SKM-1 (cell line): Measurements from ENCODE around the gene SLC19A1.

ENCODE experiments used
- DNase-seq: peaks from one replicate; lab custom pipeline; 2025; ENCODE audit not compliant: unreplicated experiment; lab: John Stamatoyannopoulos, UW

SLC19A1 gene

DNA sequence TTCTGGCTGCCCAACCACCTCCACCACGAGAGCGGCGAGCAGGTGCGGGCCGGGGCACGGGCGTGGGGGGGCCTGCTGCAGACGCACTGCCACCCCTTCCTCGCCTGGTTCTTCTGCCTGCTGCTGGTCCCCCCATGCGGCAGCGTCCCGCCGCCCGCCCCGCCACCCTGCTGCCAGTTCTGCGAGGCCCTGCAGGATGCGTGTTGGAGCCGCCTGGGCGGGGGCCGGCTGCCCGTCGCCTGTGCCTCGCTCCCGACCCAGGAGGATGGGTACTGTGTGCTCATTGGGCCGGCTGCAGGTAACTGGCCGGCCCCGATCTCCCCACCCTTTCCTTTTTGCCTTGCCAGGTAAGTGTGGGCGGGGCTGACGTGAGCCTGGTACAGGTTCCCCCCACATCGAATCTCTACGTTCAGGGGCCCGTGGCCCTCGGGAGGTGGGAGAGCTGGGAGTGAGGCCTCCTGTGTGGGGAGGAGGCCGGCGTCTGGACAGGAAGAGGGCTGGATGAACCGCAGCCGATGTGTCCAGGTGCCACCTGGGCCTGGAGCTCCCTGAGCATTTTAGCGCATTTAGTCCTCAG is 85.6 kb downstream of the SLC19A1 start:
- no peak for DNase-seq

- no peak for DNase-seq
Observed at GRCh38 chr21:45455674-45456583, 86.3 kb downstream of the SLC19A1 start.

DNA sequence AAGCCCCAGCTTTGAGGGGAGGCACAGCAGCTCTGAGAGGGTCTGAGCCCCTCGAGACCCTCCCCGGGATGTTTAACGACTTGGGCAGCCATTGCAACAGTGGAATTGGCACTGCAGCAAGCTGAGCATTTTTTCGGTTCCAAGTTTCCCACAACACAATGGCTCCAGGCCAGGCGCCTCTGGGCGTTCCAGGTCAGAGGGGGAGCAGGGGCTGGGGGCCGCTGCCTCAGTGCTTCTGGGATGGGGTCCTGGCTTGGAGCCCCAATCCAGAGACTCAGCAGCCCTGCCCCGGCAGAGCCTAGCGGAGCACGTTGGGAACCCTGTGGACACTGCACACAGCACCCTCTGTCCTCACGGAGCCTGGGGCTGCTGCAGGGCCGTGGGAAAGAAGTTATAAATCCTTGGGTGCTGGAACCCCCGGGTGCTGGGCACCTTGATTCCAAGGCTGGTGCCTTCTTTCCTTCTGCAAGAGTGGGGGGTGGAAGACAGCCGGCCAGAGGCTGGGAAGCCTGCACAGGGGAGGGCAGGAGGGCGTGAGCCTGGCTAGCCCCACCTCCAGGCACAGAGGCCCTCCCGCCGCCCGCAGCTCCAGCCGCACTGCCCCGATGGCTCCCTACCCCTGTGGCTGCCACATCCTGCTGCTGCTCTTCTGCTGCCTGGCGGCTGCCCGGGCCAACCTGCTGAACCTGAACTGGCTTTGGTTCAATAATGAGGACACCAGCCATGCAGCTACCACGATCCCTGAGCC is 87.1 kb downstream of the SLC19A1 start:
- DNase-seq, result no peak

- no peak for DNase-seq
Observed at GRCh38 chr21:45454060-45454925, 87.9 kb downstream of the SLC19A1 start.

- no peak for DNase-seq
Observed at GRCh38 chr21:45453308-45453950, 88.8 kb downstream of the SLC19A1 start.

DNA sequence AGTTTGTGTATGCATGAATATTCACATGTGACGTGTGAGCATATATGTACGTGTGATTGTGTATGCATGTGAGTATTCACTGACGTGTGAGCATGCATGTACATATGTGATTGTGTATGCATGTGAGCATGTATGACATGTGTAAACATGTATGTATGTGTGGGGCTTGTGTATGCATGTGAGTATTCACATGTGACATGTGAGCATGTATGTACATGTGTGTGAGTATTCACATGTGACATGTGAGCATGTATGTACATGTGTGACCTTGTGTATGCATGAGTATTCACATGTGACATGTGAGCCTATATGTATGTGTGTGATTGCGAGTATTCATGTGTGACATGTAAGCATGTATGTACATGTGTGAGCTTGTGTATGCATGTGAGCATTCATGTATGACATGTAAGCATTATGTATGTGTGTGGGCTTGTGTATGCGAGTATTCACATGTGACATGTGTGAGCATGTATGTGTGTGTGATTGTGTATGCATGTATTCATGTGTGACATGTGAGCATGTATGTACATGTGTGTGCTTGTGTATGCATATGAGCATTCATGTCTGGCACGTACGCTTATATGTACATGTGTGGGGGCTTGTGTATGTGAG is 89.4 kb downstream of the SLC19A1 start:
- no peak for DNase-seq

DNA sequence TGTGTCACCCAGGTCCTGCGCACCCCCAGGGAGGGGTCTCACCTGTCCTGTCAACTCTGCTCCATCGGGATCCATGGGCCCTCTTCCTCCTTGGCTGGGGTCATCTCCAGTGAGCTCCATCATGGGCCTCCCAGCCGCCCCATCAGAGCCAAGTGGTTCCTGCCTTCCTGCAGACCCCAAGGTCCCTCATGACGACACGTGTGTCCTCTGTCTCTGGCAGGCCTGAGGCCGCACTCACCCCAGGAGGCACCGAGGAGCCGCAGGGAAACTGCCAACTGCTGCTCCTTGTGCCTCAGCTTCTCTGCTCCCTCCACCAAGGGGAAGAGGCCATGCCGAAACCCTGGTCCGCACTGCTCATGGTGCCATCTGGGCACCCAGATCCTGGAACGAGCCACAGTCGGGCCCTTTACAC is 90.5 kb downstream of the SLC19A1 start:
- no peak for DNase-seq

DNA sequence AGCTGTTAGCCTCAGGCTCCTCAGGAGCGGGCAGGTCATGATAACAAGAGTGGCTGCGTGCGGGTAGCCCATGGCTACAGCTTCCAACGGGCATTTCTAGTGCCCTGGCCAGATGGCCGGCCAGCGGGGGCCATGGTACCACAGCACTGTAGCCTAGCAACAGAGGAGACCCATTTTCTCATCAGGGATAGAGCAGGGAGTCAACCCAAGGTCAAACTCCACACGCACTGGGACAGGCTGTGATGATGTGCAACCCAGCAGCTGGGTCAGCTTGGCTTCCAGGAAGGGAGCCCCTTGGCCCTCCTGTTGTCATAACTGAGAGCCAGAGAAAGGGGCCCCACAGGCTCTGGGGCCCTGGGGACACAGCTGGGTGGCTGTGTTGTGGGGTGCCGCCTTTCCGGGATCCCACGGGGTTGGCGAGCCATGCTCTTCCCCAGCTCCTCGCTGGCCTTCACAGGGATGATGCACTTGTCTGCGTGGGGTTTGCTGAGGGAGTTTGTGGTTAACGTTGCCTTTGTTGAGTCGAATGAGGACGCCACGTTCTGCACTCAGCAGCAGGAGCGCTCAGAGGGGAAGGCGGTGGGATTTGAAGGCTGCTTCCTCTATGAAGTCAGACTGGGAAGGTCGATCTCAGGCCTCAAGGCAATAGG is 91.0 kb downstream of the SLC19A1 start:
- DNase-seq, result no peak

DNA sequence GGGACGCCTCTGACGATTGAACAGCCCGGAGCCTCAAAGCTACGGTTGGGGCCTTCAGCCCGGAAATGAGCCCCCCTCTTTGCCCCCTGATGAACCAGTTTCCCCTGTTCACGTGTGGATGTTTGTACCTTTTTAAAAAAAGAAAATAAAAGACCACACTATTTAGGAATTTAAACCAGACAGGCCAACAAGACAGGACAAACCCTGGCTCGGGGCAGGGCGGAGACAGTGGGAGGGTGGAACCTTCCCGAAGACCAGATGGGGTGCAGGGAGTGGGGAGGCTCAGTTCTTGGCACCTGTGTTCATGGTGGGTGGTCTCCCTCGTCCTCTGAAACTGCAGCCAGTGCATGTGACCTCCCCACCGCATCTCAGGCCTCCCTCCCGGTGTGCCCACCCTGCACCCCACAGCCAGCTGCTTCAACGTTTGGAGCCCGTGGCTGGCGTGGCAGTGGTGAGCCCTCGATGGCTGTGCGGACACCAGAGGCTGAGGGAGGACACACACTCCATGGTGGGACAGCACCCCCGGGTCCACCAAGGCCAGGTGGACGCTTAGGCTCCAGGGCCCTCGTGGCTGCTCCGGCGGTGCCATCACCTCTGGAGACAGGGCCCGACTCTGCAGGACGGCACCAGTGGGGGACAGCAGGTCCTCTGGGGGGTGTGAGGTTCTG is 91.7 kb downstream of the SLC19A1 start:
- DNase-seq, result no peak

GRCh38 chr21:45449658-45450422 is 92.4 kb downstream of the SLC19A1 start:
- no peak for DNase-seq

GRCh38 chr21:45448810-45449657 is 93.2 kb downstream of the SLC19A1 start:
- DNase-seq, result no peak

DNA sequence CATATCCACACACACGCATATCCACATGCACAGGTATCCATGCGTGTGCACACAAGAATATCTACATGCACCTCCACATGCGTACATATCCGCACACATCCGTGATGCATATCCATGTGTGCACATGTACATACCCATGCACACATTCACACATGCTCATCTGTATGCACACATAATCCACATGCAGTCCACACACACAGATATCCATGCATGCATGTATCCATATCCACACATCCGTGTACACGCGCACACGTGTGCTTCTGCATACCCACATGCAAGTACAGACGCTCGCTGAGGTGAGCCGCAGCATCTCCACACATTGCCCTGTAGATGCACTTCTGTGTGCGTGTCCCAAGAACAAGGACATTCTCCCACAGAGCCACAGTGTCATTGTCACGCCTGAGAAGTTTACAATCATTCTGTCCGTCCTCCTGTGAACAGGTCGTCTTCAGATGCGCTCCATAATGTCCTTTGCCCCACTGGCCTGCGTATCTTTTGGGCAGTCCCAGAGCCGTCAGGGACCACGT is 93.9 kb downstream of the SLC19A1 start:
- DNase-seq, result no peak
